Measurements from ENCODE around the gene ARMC8. TPM values are rescaled to one million over a fixed set of nuclear protein-coding genes. Genes with fewer than 3 reads are reported as not detected.
A peak's percentile ranks its signal among the peaks of the same experiment; 100 is the strongest.
"Not testable (repeated sequence)": the region's sequence is repeated elsewhere in the genome, so short reads cannot be mapped to it uniquely, and the experiment has no call there.

Gene ARMC8
- total RNA-seq, result 10 to 100 TPM; 50.4 to 53.2 TPM

- peaks cover 3% of the 10 kb centered on the region for H3K27me3 Mint-ChIP-seq (ENCODE audit: low read depth)
- peaks cover 34% of the 10 kb centered on the region for H3K4me1 Mint-ChIP-seq (ENCODE audit: low read depth)
- peaks cover 14% of the 10 kb centered on the region for H3K36me3 Mint-ChIP-seq (ENCODE audit: low read depth)
- H3K9me3 Mint-ChIP-seq (ENCODE audit: insufficient read depth), result no peaks in the 10 kb centered on the region
- ATAC-seq (peak; percentile 77), DNase-seq (peak; percentile 53)
- H3K4me3 Mint-ChIP-seq, result peak within 1 kb of the TSS; percentile 94
- ChIA-PET POLR2A (interaction anchor here (0.5 to 3.1 kb wide), 8 partner anchors 8 to 122 kb away, joined by 3 to 30 read pairs (median 3); partner anchors contain the start of gene DBR1), CTCF (interaction anchor here (1.3 to 2.7 kb wide), 4 partner anchors 9 to 728 kb away, joined by 3 to 15 read pairs (median 6); partner anchors contain the start of gene DBR1)
- H3K27ac Mint-ChIP-seq, result peak within 1 kb of the TSS; percentile 96
Observed at GRCh38 chr3:138187296-138188012, at the start of gene ARMC8. TSS of gene ARMC8 (plus strand) at chr3:138187301. CDS start at chr3:138187555, 254 bp downstream.

GRCh38 chr3:138137861-138138260 lies 49.2 kb upstream of the ARMC8 start:
- peaks cover 17% of the 10 kb centered on the region for H3K27me3 Mint-ChIP-seq (ENCODE audit: low read depth)
- ChIA-PET POLR2A (no interaction called here), CTCF (no interaction called here)

GRCh38 chr3:138139691-138140090 lies 47.4 kb upstream of the ARMC8 start:
- POLR2A ChIA-PET, result interaction anchor here (0.6 kb wide), 1 partner anchor 189 kb away, joined by 3 read pairs; no protein-coding TSS in a partner anchor
- no peaks in the 10 kb centered on the region for H3K4me1 Mint-ChIP-seq (ENCODE audit: low read depth)

More at GRCh38 chr3:138137861-138138260, 49.2 kb upstream of the ARMC8 start:
- Mint-ChIP-seq H3K27ac (no peak overlapping the region), H3K4me1 (ENCODE audit: low read depth) (no peaks in the 10 kb centered on the region), H3K4me3 (no peak overlapping the region), H3K9me3 (ENCODE audit: insufficient read depth) (no peaks in the 10 kb centered on the region), H3K36me3 (ENCODE audit: low read depth) (no peaks in the 10 kb centered on the region)
- ATAC-seq (no peak), DNase-seq (no peak)

GRCh38 chr3:138140940-138141339 lies 46.2 kb upstream of the ARMC8 start:
- ChIA-PET POLR2A (no interaction called here), CTCF (no interaction called here)
- no peaks in the 10 kb centered on the region for H3K36me3 Mint-ChIP-seq (ENCODE audit: low read depth)
- DNase-seq, result no peak
- H3K4me3 Mint-ChIP-seq, result no peak overlapping the region
- H3K9me3 Mint-ChIP-seq (ENCODE audit: insufficient read depth), result no peaks in the 10 kb centered on the region
- no peaks in the 10 kb centered on the region for H3K4me1 Mint-ChIP-seq (ENCODE audit: low read depth)
- no peak for ATAC-seq
- no peak overlapping the region for H3K27ac Mint-ChIP-seq
- H3K27me3 Mint-ChIP-seq (ENCODE audit: low read depth), result peaks cover 25% of the 10 kb centered on the region

More at GRCh38 chr3:138139691-138140090, 47.4 kb upstream of the ARMC8 start:
- CTCF ChIA-PET, result no interaction called here
- H3K9me3 Mint-ChIP-seq (ENCODE audit: insufficient read depth), result no peaks in the 10 kb centered on the region
- no peak for DNase-seq
- ATAC-seq, result no peak
- H3K36me3 Mint-ChIP-seq (ENCODE audit: low read depth), result no peaks in the 10 kb centered on the region
- H3K27ac Mint-ChIP-seq, result no peak overlapping the region
- H3K27me3 Mint-ChIP-seq (ENCODE audit: low read depth), result peaks cover 19% of the 10 kb centered on the region
- no peak overlapping the region for H3K4me3 Mint-ChIP-seq

GRCh38 chr3:138142181-138142580 lies 44.9 kb upstream of the ARMC8 start:
- ATAC-seq; POLR2A ChIA-PET; H3K4me3 Mint-ChIP-seq; H3K4me1 Mint-ChIP-seq (ENCODE audit: low read depth); H3K36me3 Mint-ChIP-seq (ENCODE audit: low read depth); H3K9me3 Mint-ChIP-seq (ENCODE audit: insufficient read depth); CTCF ChIA-PET; H3K27ac Mint-ChIP-seq; DNase-seq: not testable (repeated sequence)
- peaks cover 16% of the 10 kb centered on the region for H3K27me3 Mint-ChIP-seq (ENCODE audit: low read depth)

GRCh38 chr3:138148503-138148902 lies 38.6 kb upstream of the ARMC8 start:
- H3K4me1 Mint-ChIP-seq (ENCODE audit: low read depth), result no peaks in the 10 kb centered on the region
- POLR2A ChIA-PET, result no interaction called here
- CTCF ChIA-PET, result no interaction called here
- H3K9me3 Mint-ChIP-seq (ENCODE audit: insufficient read depth), result no peaks in the 10 kb centered on the region
- H3K27ac Mint-ChIP-seq, result no peak overlapping the region
- H3K4me3 Mint-ChIP-seq, result no peak overlapping the region
- H3K27me3 Mint-ChIP-seq (ENCODE audit: low read depth), result peaks cover 8% of the 10 kb centered on the region
- no peak for DNase-seq
- no peaks in the 10 kb centered on the region for H3K36me3 Mint-ChIP-seq (ENCODE audit: low read depth)
- no peak for ATAC-seq

GRCh38 chr3:138154534-138154933 lies 32.6 kb upstream of the ARMC8 start:
- POLR2A ChIA-PET, result no interaction called here
- H3K27ac Mint-ChIP-seq, result no peak overlapping the region

GRCh38 chr3:138157743-138158142 lies 29.4 kb upstream of the ARMC8 start:
- no peak overlapping the region for H3K27ac Mint-ChIP-seq
- ATAC-seq (no peak), DNase-seq (no peak)
- peaks cover 20% of the 10 kb centered on the region for H3K36me3 Mint-ChIP-seq (ENCODE audit: low read depth)
- no peaks in the 10 kb centered on the region for H3K9me3 Mint-ChIP-seq (ENCODE audit: insufficient read depth)
- POLR2A ChIA-PET, result no interaction called here
- H3K4me3 Mint-ChIP-seq, result no peak overlapping the region
- no peaks in the 10 kb centered on the region for H3K27me3 Mint-ChIP-seq (ENCODE audit: low read depth)
- no peaks in the 10 kb centered on the region for H3K4me1 Mint-ChIP-seq (ENCODE audit: low read depth)
- CTCF ChIA-PET, result no interaction called here

More at GRCh38 chr3:138154534-138154933, 32.6 kb upstream of the ARMC8 start:
- Mint-ChIP-seq H3K36me3 (ENCODE audit: low read depth) (no peaks in the 10 kb centered on the region), H3K9me3 (ENCODE audit: insufficient read depth) (no peaks in the 10 kb centered on the region), H3K4me1 (ENCODE audit: low read depth) (no peaks in the 10 kb centered on the region), H3K27me3 (ENCODE audit: low read depth) (no peaks in the 10 kb centered on the region), H3K4me3 (no peak overlapping the region)
- ATAC-seq, result no peak
- DNase-seq, result no peak
- CTCF ChIA-PET, result no interaction called here

- POLR2A ChIA-PET, result no interaction called here
- DNase-seq (no peak), ATAC-seq (no peak)
- H3K27me3 Mint-ChIP-seq (ENCODE audit: low read depth), result no peaks in the 10 kb centered on the region
- peaks cover 68% of the 10 kb centered on the region for H3K36me3 Mint-ChIP-seq (ENCODE audit: low read depth)
- no peak overlapping the region for H3K27ac Mint-ChIP-seq
- no peaks in the 10 kb centered on the region for H3K9me3 Mint-ChIP-seq (ENCODE audit: insufficient read depth)
- H3K4me3 Mint-ChIP-seq, result no peak overlapping the region
- CTCF ChIA-PET, result interaction anchor here (0.8 kb wide), 1 partner anchor 253 kb away, joined by 3 read pairs; no protein-coding TSS in a partner anchor
- no peaks in the 10 kb centered on the region for H3K4me1 Mint-ChIP-seq (ENCODE audit: low read depth)
Observed at GRCh38 chr3:138165061-138165460, 22.0 kb upstream of the ARMC8 start.

- ChIA-PET POLR2A (interaction anchor here (0.6 kb wide), 1 partner anchor 91 kb away, joined by 3 read pairs; no protein-coding TSS in a partner anchor), CTCF (interaction anchor here (1.6 to 3.3 kb wide), 2 partner anchors 14 to 421 kb away, joined by 5 to 15 read pairs; partner anchors contain the start of genes ARMC8 and CEP70)
- ATAC-seq (no peak), DNase-seq (no peak)
- Mint-ChIP-seq H3K9me3 (ENCODE audit: insufficient read depth) (no peaks in the 10 kb centered on the region), H3K27ac (no peak overlapping the region), H3K36me3 (ENCODE audit: low read depth) (peaks cover 41% of the 10 kb centered on the region), H3K27me3 (ENCODE audit: low read depth) (no peaks in the 10 kb centered on the region), H3K4me1 (ENCODE audit: low read depth) (peaks cover 32% of the 10 kb centered on the region), H3K4me3 (peak overlapping the region; percentile 38)
Observed at GRCh38 chr3:138172625-138173024, 14.5 kb upstream of the ARMC8 start.

- peaks cover 32% of the 10 kb centered on the region for H3K4me1 Mint-ChIP-seq (ENCODE audit: low read depth)
- POLR2A ChIA-PET, result interaction anchor here (0.6 to 2.6 kb wide), 5 partner anchors 13 to 1617 kb away, joined by 3 to 30 read pairs (median 6); partner anchors contain the start of gene ARMC8
- ATAC-seq (no peak), DNase-seq (no peak)
- peak overlapping the region; percentile 97 for H3K4me3 Mint-ChIP-seq
- peaks cover 32% of the 10 kb centered on the region for H3K36me3 Mint-ChIP-seq (ENCODE audit: low read depth)
- H3K27ac Mint-ChIP-seq, result peak overlapping the region; percentile 98
- no peaks in the 10 kb centered on the region for H3K9me3 Mint-ChIP-seq (ENCODE audit: insufficient read depth)
- CTCF ChIA-PET, result interaction anchor here (0.6 to 3.3 kb wide), 7 partner anchors 10 to 746 kb away, joined by 3 to 15 read pairs (median 4); partner anchors contain the start of genes ARMC8 and CEP70
- H3K27me3 Mint-ChIP-seq (ENCODE audit: low read depth), result no peaks in the 10 kb centered on the region
Observed at GRCh38 chr3:138173769-138174420, 13.2 kb upstream of the ARMC8 start.

Measured in activated CD8-positive, alpha-beta T cell treated with anti-CD3 and anti-CD28 coated beads, Interleukin-2, amount 10 ng/mL, durations not matched to agents 7 days and 5 days (primary cell).